A673 (cell line): Measurements from ENCODE around the gene TGM3.

Experiments used
- EZH2 ChIP-seq: fragments of 200-600 bp; sonication (generic); IDR thresholded peaks from 2 replicates; pipeline ENCODE4 v1.6.1; 2017; ENCODE audit warnings: borderline replicate concordance, low read depth, mild to moderate bottlenecking, mixed read lengths, antibody characterized with exemption, low read length; ENCODE audit not compliant: poor library complexity, severe bottlenecking
- TF ChIP-seq, protein P1 (sequence below): fragments of 300-800, 200-600 bp; sonication (generic); conservative IDR thresholded peaks from 2 replicates; pipeline ENCODE4 v1.5.1; 2017; ENCODE audit warnings: low read depth, mild to moderate bottlenecking, antibody characterized with exemption, low read length, moderate library complexity, mixed read lengths

DNA sequence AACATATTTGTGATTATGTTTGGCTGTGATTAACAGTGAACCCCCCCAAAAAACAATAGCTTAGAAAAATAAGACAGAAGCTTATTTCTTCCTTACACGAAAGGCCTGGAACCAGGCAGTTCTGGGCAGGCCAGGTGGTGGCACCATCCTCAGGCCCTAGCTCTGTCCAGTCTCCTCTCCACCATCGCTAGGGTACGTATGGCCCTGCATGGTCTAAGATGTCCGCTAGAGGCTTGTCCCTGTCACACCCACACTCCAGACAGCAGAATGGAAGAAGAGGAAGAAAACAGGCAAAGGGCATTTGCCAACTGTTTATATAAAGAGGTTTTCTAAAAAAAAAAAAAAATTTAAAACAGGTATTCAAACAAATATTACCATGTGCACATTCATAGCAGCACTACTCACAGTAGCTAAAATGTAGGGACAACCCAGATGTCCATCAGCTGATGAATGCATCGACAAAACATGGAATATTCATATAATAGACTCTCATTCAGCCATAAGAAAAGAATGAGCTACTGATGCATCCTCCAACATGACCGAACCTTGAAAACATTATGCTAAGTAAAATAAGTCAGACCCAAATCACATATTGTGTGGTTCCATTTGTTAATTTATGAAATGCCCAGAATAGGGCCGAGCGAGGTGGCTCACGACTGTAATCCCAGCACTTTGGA is 6.7 kb downstream of the TGM3 start:
- TF ChIP-seq, protein P1, sequence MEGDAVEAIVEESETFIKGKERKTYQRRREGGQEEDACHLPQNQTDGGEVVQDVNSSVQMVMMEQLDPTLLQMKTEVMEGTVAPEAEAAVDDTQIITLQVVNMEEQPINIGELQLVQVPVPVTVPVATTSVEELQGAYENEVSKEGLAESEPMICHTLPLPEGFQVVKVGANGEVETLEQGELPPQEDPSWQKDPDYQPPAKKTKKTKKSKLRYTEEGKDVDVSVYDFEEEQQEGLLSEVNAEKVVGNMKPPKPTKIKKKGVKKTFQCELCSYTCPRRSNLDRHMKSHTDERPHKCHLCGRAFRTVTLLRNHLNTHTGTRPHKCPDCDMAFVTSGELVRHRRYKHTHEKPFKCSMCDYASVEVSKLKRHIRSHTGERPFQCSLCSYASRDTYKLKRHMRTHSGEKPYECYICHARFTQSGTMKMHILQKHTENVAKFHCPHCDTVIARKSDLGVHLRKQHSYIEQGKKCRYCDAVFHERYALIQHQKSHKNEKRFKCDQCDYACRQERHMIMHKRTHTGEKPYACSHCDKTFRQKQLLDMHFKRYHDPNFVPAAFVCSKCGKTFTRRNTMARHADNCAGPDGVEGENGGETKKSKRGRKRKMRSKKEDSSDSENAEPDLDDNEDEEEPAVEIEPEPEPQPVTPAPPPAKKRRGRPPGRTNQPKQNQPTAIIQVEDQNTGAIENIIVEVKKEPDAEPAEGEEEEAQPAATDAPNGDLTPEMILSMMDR = no peak
- TF ChIP-seq EZH2 = no peak
